A673 (cell line): Measurements from ENCODE around the gene ZNF480. TPM values are rescaled to one million over a fixed set of nuclear protein-coding genes. Genes with fewer than 3 reads are reported as not detected.
A peak's percentile ranks its signal among the peaks of the same experiment; 100 is the strongest.
"Not testable (repeated sequence)": the region's sequence is repeated elsewhere in the genome, so short reads cannot be mapped to it uniquely, and the experiment has no call there.

ENCODE experiments used
- Bru-seq: library from RNA; stranded (reverse); fragments of 400-500 nt; gene quantifications from one replicate; lab custom pipeline; 2021; lab: Mats Ljungman, UMichigan
- BruChase-seq, 2 experiments: library from RNA; stranded (reverse); fragments of 400-500 nt; gene quantifications; one replicate each; lab custom pipeline; 2021; lab: Mats Ljungman, UMichigan
- BruUV-seq: library from RNA; stranded (reverse); fragments of 400-500 nt; replicated peaks from 2 replicates; lab custom pipeline; 2021; lab: Mats Ljungman, UMichigan
- CTCF ChIA-PET: fragments of 300-600 bp; sonication (Branson Sonifier 250); formaldehyde crosslinking; loops from one replicate; lab custom pipeline; 2022; ENCODE audit warnings: antibody characterized with exemption; lab: Charles Lee
- POLR2A ChIA-PET: fragments of 300-600 bp; sonication (Branson Sonifier 250); formaldehyde crosslinking; loops from one replicate; lab custom pipeline; 2022; ENCODE audit warnings: antibody characterized with exemption; ENCODE audit not compliant: low non-redundant PET; lab: Charles Lee
- DNase-seq: peaks from one replicate; pipeline ENCODE4 v3.0.0-alpha.2; 2015; ENCODE audit warnings: low spot score
- H3K27ac ChIP-seq: fragments of 200-600 bp; sonication (generic); 2 replicates; pipeline ENCODE4 v1.5.1; 2016; ENCODE audit warnings: mixed run types, low read depth, mild to moderate bottlenecking, mixed read lengths, antibody characterized with exemption, low read length; ENCODE audit not compliant: poor library complexity, severe bottlenecking
- H3K27me3 ChIP-seq: fragments of 200-600 bp; sonication (generic); replicated peaks from 2 replicates; pipeline ENCODE4 v1.6.1; 2017; ENCODE audit warnings: mixed run types, low read depth, mild to moderate bottlenecking, mixed read lengths, antibody characterized with exemption, low read length; ENCODE audit not compliant: insufficient read depth, poor library complexity
- H3K36me3 ChIP-seq: fragments of 200-600 bp; sonication (generic); 2 replicates; pipeline ENCODE4 v1.6.1; 2016; ENCODE audit warnings: mixed run types, mild to moderate bottlenecking, mixed read lengths, antibody characterized with exemption, low read length; ENCODE audit not compliant: insufficient read depth, poor library complexity, severe bottlenecking
- H3K4me1 ChIP-seq: fragments of 200-600 bp; sonication (generic); 2 replicates; pipeline ENCODE4 v1.6.1; 2017; ENCODE audit warnings: mixed run types, mild to moderate bottlenecking, mixed read lengths, antibody characterized with exemption, low read length; ENCODE audit not compliant: insufficient read depth, poor library complexity, severe bottlenecking
- H3K4me3 ChIP-seq: fragments of 200-600 bp; sonication (generic); 2 replicates; pipeline ENCODE4 v1.5.1; 2016; ENCODE audit warnings: low read depth, mixed run types, mild to moderate bottlenecking, mixed read lengths, low read length; ENCODE audit not compliant: poor library complexity, severe bottlenecking
- H3K9me3 ChIP-seq: fragments of 200-600 bp; sonication (generic); 2 replicates; pipeline ENCODE4 v1.6.1; 2016; ENCODE audit warnings: mixed run types, low read depth, mild to moderate bottlenecking, mixed read lengths, antibody characterized with exemption, low read length; ENCODE audit not compliant: poor library complexity, severe bottlenecking
- CTCF ChIP-seq: fragments of 300-800, 200-600 bp; sonication (generic); conservative IDR thresholded peaks from 2 replicates; pipeline ENCODE4 v1.5.1; 2017; ENCODE audit warnings: low read depth, mild to moderate bottlenecking, antibody characterized with exemption, low read length, moderate library complexity, mixed read lengths
- EZH2 ChIP-seq: fragments of 200-600 bp; sonication (generic); IDR thresholded peaks from 2 replicates; pipeline ENCODE4 v1.6.1; 2017; ENCODE audit warnings: borderline replicate concordance, low read depth, mild to moderate bottlenecking, mixed read lengths, antibody characterized with exemption, low read length; ENCODE audit not compliant: poor library complexity, severe bottlenecking
- intact Hi-C: fragments of 100-400 bp; cut with micrococcal nuclease; formaldehyde crosslinking; loops from one replicate; pipeline ENCODE4 v1.10.0; 2022; ENCODE audit not compliant: unreplicated experiment
- long read RNA-seq: library from polyadenylated mRNA; stranded (forward); transcript quantifications from one replicate; pipeline ENCODE4 v2.0.0, GENCODE V29; 2022
- total RNA-seq: library from RNA; stranded (reverse); gene quantifications from 2 replicates; pipeline ENCODE4 v1.2.3, GENCODE V29; 2021

The ZNF480 gene
- total RNA-seq (19.4 and 20.7 TPM in 2 replicates), Bru-seq, nascent RNA (percentile 85 among the genes with signal in this experiment), BruChase-seq, experiment 1, labeled RNA remaining after a 2-hour chase (percentile 84 among the genes with signal in this experiment), BruChase-seq, experiment 2, labeled RNA remaining after a 6-hour chase (percentile 76 among the genes with signal in this experiment)
- long read RNA-seq, full-length matches to known transcripts, result 6 of 9 reads
- long read RNA-seq, partial matches to known transcripts, result 2 of 9 reads
- long read RNA-seq, other reads (novel, unspliced or antisense), result 1 of 9 reads

DNA sequence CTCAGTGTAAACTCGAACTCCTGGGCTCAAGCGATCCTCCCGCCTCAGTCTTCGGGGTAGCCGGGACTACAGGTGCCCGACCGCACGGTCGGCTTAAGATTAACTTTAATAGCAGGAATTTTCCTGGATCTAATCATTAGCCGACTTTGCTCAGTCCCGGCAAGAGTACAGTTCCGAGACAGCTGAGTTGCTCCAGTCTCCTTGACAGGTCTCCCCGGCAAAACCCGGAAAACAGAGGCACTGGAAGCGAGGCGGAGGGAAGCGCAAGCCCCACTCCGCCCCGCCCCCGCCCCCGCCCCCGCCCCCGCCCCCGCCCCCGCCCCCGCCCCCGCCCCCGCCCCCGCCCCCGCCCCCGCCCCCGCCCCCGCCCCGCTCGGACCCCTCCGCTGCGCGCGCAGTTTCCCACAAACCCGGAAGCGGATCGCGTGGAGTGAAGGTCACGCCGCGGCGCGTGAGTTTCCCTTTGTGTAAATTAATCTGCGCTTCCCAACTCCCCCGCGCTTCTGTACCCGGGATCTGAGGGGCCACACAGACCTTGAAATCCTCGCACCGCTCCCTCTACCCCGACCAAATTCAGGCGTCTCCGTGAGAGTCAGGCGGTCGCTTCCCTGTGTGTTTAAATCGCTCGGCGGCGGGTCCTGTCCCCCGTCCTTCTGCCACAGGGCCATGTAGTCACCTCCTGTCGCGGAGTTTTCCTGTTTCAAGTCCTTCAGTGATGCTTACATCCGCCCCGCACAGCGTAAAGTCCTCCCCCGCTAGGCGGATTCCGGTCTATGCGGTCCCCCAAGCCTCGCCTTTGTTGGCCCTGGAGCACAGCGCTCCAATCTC is at the start of gene ZNF480:
ZNF480 (plus strand) TSS at position 397 of the 828 bp plus-strand sequence. CDS start 3,244 bp downstream, outside the sequence.
- CTCF ChIA-PET, result no interaction called here
- POLR2A ChIA-PET, result interaction anchor here (0.6 kb wide), 1 partner anchor 260 kb away, joined by 3 read pairs; no protein-coding TSS in a partner anchor
- peak within 1 kb of the TSS; percentile 64 for H3K4me3 ChIP-seq
- peaks cover 6% of the 10 kb centered on the region for H3K4me1 ChIP-seq
- BruUV-seq, result TSS peak; percentile 63
- DNase-seq, result peak; percentile 80
- intact Hi-C loops, result no loop called here
- H3K9me3 ChIP-seq, result peaks cover 9% of the 10 kb centered on the region
- H3K27ac ChIP-seq, result peak within 1 kb of the TSS; percentile 82
- TF ChIP-seq EZH2 (no peak), CTCF (no peak)
- H3K27me3 ChIP-seq, result no peaks in the 10 kb centered on the region
- peaks cover 30% of the 10 kb centered on the region for H3K36me3 ChIP-seq

DNA sequence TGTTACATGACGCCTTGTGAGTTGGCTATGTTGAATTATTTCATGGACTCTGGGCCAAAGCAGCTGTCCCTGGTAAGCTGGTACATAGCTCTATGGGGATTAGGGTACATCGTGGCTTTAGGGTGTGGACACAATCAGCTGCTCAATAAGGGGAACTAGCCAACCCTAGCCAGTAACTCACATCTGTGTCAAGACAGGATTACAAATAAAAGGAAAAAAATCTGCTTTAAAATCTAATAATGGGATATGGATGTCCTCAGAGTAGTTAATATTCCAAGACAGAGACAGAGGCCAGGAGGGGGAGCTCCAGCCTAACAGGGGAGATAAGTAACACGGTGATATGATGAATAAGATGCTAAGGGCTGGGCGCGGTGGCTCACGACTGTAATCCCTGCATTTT is 48.7 kb upstream of the ZNF480 start:
- BruUV-seq, result no TSS peak
- H3K4me1 ChIP-seq, result no peaks in the 10 kb centered on the region
- ChIA-PET CTCF (no interaction called here), POLR2A (no interaction called here)
- no peaks in the 10 kb centered on the region for H3K9me3 ChIP-seq
- H3K4me3 ChIP-seq, result no peak overlapping the region
- DNase-seq, result peak; percentile 69
- intact Hi-C loops, result loop anchor here (1.0 kb wide), 1 partner anchor 500 kb away; no protein-coding TSS in a partner anchor
- TF ChIP-seq CTCF (peak; percentile 62), EZH2 (no peak)
- no peaks in the 10 kb centered on the region for H3K27me3 ChIP-seq
- H3K36me3 ChIP-seq, result no peaks in the 10 kb centered on the region
- H3K27ac ChIP-seq, result no peak overlapping the region

DNA sequence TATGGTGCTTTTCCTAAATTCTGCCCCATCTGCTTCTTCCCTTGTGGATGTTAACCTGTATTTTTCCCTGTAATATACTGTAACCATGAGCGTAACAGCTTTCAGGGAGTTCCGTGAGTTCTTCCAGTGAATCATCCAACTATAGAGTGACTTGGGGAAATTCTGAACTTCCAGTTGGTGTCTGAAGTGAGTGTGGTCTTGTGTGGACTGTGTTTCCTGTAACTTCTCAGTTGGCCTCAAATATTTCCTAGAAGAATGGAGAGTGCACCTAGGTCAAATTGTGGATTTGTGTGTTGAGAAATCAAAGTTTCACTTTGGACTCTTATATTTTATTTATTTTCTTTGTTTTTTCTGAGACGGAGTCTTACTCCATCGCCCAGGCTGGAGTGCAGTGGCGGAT is 38.5 kb upstream of the ZNF480 start:
- Histone ChIP-seq H3K4me3 (no peak overlapping the region), H3K4me1 (no peaks in the 10 kb centered on the region), H3K27ac (no peak overlapping the region), H3K36me3 (no peaks in the 10 kb centered on the region), H3K9me3 (no peaks in the 10 kb centered on the region), H3K27me3 (no peaks in the 10 kb centered on the region)
- no peak for DNase-seq
- BruUV-seq, result no TSS peak
- intact Hi-C loops, result no loop called here
- TF ChIP-seq EZH2 (no peak), CTCF (no peak)
- ChIA-PET CTCF (no interaction called here), POLR2A (no interaction called here)

- intact Hi-C loops, DNase-seq, POLR2A ChIA-PET, H3K4me1 ChIP-seq, CTCF ChIA-PET, H3K4me3 ChIP-seq, H3K27ac ChIP-seq, H3K9me3 ChIP-seq, H3K27me3 ChIP-seq, BruUV-seq, H3K36me3 ChIP-seq: not testable (repeated sequence)
These were observed 31.4 kb upstream of the ZNF480 start for GRCh38 chr19:52265556-52265955.
